Endothelial cell (in vitro differentiated cells): ENCODE data around the gene SLC9A6. TPM values are rescaled to one million over a fixed set of nuclear protein-coding genes. Genes with fewer than 3 reads are reported as not detected.

Source experiments
- DNase-seq: peaks from one replicate; pipeline ENCODE4 v3.0.0; 2021; ENCODE audit warnings: low spot score
- H3K27ac Mint-ChIP-seq: one replicate; pipeline ENCODE4 v1.8.0; 2021; ENCODE audit warnings: mixed read lengths, inconsistent platforms; ENCODE audit not compliant: unreplicated experiment
- H3K27me3 Mint-ChIP-seq: one replicate; pipeline ENCODE4 v1.8.0; 2021; ENCODE audit warnings: mild to moderate bottlenecking, moderate library complexity, mixed read lengths, inconsistent platforms; ENCODE audit not compliant: unreplicated experiment
- H3K36me3 Mint-ChIP-seq: one replicate; pipeline ENCODE4 v1.8.0; 2021; ENCODE audit warnings: mild to moderate bottlenecking, low read depth, mixed read lengths, inconsistent platforms; ENCODE audit not compliant: unreplicated experiment
- H3K4me1 Mint-ChIP-seq: one replicate; pipeline ENCODE4 v1.8.0; 2021; ENCODE audit warnings: mild to moderate bottlenecking, mixed read lengths, inconsistent platforms; ENCODE audit not compliant: unreplicated experiment
- H3K4me3 Mint-ChIP-seq: one replicate; pipeline ENCODE4 v1.8.0; 2021; ENCODE audit warnings: mild to moderate bottlenecking, mixed read lengths, inconsistent platforms; ENCODE audit not compliant: unreplicated experiment
- H3K9me3 Mint-ChIP-seq: one replicate; pipeline ENCODE4 v1.8.0; 2021; ENCODE audit warnings: mixed read lengths, inconsistent platforms; ENCODE audit not compliant: unreplicated experiment
- total RNA-seq: library from RNA; stranded (reverse); fragmentation: NEBNext Ultra II Directional; extraction: Animal tissue kit (Norgen Biotek cat#: 25700); gene quantifications from one replicate; pipeline ENCODE4 v1.2.1, GENCODE V29; 2021; ENCODE audit not compliant: unreplicated experiment
- TF ChIP-seq, protein P1 (sequence below): fragments of 200-600 bp; sonication (generic); IDR thresholded peaks from one replicate; pipeline ENCODE4 v1.5.0; 2021; ENCODE audit warnings: antibody characterized with exemption; ENCODE audit not compliant: unreplicated experiment

SLC9A6 gene
- total RNA-seq, 1 donor from 2014 or later = 12.2 TPM

DNA sequence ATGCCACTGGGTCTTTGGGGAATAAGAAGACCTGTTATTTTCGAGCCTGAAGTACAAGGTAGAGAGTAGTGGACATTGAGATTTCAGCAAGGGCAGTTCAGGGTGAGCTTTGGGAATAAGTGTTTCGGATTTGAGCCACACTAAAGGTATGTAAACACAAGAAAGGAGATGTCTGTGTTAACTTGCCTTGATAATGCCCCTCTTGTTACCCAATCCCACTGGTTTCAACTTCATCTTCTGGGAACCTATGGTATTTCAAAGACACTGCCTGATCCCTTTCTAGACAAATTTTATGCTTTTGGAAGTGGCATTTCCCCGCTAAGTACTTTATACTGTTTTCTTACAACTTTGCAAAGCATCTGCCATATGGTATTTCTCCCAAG lies 79.4 kb downstream of the SLC9A6 start:
- TF ChIP-seq, protein P1, sequence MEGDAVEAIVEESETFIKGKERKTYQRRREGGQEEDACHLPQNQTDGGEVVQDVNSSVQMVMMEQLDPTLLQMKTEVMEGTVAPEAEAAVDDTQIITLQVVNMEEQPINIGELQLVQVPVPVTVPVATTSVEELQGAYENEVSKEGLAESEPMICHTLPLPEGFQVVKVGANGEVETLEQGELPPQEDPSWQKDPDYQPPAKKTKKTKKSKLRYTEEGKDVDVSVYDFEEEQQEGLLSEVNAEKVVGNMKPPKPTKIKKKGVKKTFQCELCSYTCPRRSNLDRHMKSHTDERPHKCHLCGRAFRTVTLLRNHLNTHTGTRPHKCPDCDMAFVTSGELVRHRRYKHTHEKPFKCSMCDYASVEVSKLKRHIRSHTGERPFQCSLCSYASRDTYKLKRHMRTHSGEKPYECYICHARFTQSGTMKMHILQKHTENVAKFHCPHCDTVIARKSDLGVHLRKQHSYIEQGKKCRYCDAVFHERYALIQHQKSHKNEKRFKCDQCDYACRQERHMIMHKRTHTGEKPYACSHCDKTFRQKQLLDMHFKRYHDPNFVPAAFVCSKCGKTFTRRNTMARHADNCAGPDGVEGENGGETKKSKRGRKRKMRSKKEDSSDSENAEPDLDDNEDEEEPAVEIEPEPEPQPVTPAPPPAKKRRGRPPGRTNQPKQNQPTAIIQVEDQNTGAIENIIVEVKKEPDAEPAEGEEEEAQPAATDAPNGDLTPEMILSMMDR = no peak
- no peaks in the 10 kb centered on the region for H3K9me3 Mint-ChIP-seq
- no peak for DNase-seq
- no peak overlapping the region for H3K27ac Mint-ChIP-seq
- H3K4me1 Mint-ChIP-seq = peaks cover 4% of the 10 kb centered on the region
- no peaks in the 10 kb centered on the region for H3K27me3 Mint-ChIP-seq
- no peak overlapping the region for H3K4me3 Mint-ChIP-seq
- H3K36me3 Mint-ChIP-seq = no peaks in the 10 kb centered on the region

DNA sequence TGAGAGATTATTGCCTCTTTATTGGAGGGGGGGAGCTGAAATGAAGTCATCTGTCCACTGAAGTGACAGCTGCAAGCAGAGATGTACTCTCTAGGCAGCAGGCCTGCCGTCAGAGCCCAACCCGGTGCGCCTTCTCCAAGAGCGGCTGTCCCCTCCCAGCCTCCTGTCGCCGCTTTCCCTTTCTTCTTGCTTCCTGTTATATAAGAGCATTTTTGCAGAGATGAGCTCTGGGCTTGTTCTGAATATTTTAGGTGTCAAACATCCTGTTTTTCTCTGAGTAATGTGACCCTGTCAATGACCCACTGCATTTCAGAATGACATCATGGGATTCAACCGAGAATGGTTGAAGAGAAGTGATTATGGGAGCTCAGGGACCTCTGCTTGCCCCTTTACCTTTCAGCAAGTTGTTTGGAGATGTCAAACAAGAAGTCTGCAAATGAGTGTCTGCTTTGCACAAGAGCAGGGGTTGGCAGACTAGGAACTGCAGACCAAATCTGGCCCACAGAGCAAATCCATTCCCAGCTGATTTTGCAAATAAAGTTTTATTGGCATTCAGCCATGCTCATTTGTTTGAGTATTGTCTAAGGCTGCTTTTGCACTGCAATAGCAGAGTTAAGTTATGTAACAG lies 79.9 kb downstream of the SLC9A6 start:
- no peaks in the 10 kb centered on the region for H3K27me3 Mint-ChIP-seq
- no peak overlapping the region for H3K4me3 Mint-ChIP-seq
- H3K9me3 Mint-ChIP-seq = no peaks in the 10 kb centered on the region
- no peak for DNase-seq
- no peaks in the 10 kb centered on the region for H3K36me3 Mint-ChIP-seq
- peaks cover 4% of the 10 kb centered on the region for H3K4me1 Mint-ChIP-seq
- H3K27ac Mint-ChIP-seq = no peak overlapping the region
- TF ChIP-seq, protein P1 = no peak

DNA sequence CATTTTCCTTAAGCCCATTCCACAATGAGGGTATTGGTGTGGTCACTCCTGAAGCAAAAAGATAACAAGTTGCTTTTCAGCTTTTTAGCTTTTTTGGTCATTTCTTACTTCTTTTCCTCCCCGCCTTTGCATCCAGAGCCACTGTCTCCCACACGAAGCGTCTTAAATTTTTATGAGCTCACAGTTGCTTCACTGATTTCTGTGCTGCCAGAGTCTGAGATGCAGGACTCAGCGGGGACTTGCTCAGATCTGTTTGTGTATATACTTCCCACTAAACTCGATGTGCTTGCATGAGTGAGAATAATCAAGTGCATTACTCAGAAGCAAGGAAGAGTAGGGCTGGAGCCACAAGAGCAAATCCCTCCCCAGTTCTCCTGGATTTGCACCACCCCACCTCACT lies 81.9 kb downstream of the SLC9A6 start:
- DNase-seq = no peak
- H3K4me3 Mint-ChIP-seq = no peak overlapping the region
- no peaks in the 10 kb centered on the region for H3K36me3 Mint-ChIP-seq
- no peaks in the 10 kb centered on the region for H3K27me3 Mint-ChIP-seq
- peaks cover 4% of the 10 kb centered on the region for H3K4me1 Mint-ChIP-seq
- no peaks in the 10 kb centered on the region for H3K9me3 Mint-ChIP-seq
- TF ChIP-seq, protein P1 = no peak
- H3K27ac Mint-ChIP-seq = no peak overlapping the region

DNA sequence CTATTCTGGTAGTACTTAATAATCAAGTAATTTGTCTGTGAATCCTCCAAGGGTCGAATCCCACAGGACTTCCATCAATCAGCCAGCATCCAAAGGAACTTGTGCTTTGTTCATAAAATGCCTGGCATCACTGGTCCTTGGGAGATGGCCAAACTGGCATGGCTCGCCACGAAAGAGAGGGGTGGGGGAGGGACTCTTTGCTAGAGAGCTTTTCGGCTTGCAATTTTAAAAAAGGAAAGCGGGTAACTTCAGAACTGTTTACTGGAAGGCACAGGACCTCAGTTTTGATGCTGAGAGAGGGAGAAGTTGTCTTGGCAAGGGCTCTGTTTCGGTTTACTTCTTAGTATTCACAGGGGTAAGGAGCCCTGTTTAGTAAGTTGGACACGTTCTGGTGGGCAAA lies 82.7 kb downstream of the SLC9A6 start:
- Mint-ChIP-seq H3K27ac (no peak overlapping the region), H3K36me3 (no peaks in the 10 kb centered on the region), H3K27me3 (no peaks in the 10 kb centered on the region), H3K9me3 (no peaks in the 10 kb centered on the region), H3K4me3 (no peak overlapping the region), H3K4me1 (peaks cover 4% of the 10 kb centered on the region)
- DNase-seq = no peak
- TF ChIP-seq, protein P1 = no peak

DNA sequence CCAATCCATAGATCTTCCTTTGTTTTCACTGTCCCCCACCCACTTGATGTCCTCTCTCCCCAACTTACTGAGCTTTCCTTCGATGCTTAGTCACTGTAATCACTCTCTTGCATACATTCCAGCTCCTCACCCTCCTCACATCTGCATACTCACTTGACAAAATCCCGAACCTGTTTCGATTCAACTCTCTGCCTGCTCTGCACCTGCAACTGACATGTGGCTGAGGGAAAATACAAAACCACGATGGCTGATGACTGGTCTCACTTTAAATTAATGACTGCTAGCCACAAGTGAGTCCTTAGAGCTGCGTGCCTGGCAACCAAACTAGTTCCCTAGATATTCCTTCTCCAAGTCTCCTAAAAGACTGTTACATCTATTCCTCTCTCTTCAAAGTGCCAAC lies 91.7 kb downstream of the SLC9A6 start:
- Mint-ChIP-seq H3K9me3 (no peaks in the 10 kb centered on the region), H3K4me1 (no peaks in the 10 kb centered on the region), H3K27me3 (peaks cover 2% of the 10 kb centered on the region), H3K4me3 (no peak overlapping the region), H3K36me3 (no peaks in the 10 kb centered on the region), H3K27ac (no peak overlapping the region)
- TF ChIP-seq, protein P1 = no peak
- no peak for DNase-seq
